Nucleus accumbens (tissue), 56 donors: ENCODE data around the gene S100PBP.

Source experiments
- DNase-seq, 56 donors: peaks; one replicate each; lab custom pipeline; 2025; lab: John Stamatoyannopoulos, UW

S100PBP gene

DNA sequence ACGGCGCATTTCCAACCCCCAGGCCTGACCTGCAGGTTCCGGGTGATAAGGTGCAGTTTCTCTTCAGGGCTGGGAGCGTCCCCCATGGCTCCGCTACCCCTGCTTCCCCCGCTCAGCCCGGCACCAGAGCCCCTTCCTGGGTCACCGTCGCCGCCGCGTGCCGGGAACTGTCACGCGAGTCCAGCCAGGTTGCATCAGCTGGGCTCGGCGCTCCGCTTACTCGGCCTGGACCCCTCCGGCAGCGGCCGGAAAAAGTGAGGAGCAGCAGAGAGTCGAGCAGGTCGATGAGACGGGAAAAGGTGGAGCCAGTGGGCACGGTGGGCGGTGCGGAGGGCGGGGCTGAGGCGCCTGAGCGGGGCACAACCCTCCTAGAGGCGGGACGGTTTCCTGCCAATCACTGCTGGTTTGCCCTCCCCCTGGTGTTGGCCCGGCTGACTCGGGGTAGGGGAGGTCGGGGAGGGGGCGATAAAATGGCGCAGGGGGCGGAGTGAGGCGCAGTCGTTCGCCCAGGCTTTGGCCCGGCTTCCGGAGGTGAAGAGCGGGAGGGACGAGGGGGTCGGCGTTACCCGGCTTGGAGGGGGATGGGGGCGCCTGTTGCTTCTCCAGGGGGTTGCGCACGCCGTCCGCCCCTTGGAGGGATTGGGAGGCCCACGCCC lies at the start of gene S100PBP, which contains the start of gene YARS1:
Gene S100PBP, plus strand, starts transcription at position 495 of the 656 bp plus-strand sequence. CDS start 8,447 bp downstream, outside the sequence.
Gene YARS1, minus strand, starts transcription at position 200 of the 656 bp plus-strand sequence. Its CDS starts 114 bp downstream, at position 86.
- peak; percentile 73 to 100 (median 99) for DNase-seq

DNA sequence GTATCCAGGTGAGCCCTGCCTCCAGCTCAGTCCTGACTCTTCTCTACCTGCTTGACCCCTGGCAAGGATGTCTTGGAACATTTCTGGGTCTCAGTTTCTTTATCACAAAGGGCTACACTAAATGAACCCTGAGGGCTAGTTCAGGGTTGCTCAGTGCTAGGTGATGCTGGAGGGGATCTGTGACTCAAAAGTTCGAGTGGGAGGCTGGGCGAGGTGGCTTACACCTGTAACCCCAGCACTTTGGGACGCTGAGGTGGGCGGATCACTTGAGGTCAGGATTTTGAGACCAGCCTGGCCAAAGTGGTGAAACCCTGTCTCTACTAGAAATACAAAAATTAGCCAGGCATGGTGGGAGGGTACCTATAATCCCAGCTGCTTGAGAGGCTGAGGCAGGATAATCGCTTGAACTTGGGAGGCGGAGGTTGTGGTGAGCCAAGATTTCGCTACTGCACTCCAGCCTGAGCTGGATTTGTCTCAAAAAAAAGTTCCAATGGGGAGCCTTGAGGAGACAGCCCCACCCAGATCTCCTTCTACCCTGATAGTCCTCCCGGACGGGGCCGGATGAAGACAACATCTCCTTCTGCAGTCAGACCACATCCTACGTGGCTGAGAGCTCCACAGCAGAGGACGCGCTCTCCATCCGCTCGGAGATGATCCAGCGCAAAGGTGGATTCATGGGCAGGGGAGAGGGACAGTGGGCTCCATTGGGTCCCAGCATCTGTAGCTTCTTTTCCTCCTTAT lies 49.2 kb upstream of the S100PBP start:
- no peak for DNase-seq

DNA sequence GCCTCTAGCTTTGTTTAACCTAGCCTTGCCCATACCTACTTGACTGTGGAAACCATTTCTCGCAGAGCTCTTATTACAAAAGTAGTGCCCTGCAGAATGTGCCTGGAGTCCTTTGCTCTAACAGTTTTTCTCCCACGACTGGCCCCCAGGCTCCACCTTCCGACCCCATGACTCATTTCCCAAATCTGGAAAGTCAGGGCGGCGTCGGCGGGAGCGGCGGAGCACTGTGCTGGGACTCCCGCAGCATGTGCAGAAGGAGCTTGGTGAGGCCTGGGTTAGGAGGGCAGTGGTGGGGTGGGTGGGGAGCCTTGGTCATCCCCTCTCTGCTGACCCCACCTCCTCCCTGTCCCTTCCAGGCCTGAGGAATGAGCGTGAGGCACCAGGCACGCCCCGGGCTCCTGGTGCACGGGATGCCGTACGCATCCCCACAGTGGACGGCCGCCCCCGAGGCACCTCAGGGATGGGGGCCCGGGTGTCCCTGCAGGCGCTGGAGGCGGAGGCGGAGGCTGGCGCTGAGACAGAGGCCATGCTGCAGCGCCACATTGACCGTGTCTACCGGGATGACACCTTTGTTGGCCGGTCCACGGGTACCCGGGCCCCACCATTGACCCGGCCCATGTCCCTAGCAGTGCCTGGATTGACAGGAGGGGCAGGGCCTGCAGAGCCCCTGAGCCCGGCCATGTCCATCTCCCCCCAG lies 47.8 kb upstream of the S100PBP start:
- peak in 2 of 56 donors; percentile 5 to 33 for DNase-seq

DNA sequence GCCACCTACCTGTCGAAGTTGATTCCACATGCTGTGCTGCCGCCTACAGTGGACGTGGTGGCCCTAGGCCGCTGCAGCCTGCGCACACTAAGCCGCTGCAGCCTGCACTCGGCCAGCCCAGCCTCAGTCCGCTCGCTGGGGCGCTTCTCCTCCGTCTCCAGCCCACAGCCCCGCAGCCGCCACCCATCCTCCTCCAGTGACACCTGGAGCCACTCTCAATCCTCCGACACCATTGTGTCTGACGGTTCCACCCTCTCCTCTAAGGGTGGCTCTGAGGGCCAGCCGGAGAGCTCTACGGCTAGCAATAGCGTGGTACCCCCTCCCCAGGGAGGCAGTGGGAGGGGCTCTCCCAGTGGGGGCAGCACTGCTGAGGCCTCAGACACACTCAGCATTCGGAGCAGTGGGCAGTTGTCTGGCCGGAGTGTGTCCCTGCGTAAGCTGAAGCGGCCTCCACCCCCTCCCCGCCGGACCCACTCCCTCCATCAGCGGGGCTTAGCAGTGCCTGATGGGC lies 47.2 kb upstream of the S100PBP start:
- DNase-seq, result no peak

DNA sequence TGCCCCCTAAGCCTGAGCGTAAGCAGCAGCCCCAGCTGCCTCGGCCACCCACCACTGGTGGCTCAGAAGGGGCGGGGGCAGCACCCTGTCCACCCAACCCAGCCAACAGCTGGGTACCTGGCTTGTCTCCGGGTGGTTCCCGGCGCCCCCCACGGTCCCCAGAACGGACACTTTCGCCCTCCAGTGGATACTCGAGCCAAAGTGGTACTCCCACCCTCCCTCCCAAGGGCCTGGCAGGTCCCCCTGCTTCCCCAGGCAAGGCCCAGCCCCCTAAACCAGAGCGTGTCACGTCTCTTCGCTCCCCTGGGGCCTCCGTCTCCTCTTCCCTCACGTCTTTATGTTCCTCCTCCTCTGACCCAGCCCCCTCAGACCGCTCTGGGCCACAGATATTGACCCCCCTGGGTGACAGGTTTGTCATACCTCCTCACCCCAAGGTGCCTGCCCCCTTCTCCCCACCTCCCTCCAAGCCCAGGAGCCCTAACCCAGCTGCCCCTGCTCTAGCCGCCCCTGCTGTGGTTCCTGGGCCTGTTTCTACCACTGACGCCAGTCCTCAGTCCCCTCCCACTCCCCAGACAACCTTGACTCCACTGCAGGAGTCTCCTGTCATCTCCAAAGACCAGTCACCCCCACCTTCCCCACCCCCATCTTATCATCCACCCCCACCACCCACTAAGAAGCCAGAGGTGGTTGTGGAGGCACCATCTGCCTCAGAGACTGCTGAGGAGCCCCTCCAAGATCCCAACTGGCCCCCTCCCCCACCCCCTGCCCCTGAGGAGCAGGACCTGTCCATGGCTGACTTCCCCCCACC lies 46.5 kb upstream of the S100PBP start:
- no peak for DNase-seq

DNA sequence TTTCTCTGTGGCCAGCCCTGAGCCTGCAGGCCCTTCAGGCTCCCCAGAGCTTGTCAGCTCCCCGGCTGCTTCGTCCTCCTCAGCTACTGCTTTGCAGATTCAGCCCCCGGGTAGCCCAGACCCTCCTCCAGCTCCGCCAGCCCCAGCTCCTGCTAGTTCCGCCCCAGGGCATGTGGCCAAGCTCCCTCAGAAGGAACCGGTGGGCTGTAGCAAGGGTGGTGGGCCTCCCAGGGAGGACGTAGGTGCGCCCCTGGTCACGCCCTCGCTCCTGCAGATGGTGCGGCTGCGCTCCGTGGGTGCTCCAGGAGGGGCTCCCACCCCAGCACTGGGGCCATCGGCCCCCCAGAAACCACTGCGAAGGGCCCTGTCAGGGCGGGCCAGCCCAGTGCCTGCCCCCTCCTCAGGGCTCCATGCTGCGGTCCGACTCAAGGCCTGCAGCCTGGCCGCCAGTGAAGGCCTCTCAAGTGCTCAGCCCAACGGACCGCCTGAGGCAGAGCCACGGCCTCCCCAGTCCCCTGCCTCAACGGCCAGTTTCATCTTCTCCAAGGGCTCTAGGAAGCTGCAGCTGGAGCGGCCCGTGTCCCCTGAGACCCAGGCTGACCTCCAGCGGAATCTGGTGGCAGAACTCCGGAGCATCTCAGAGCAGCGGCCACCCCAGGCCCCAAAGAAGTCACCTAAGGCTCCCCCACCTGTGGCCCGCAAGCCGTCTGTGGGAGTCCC lies 45.7 kb upstream of the S100PBP start:
- DNase-seq, result no peak

DNA sequence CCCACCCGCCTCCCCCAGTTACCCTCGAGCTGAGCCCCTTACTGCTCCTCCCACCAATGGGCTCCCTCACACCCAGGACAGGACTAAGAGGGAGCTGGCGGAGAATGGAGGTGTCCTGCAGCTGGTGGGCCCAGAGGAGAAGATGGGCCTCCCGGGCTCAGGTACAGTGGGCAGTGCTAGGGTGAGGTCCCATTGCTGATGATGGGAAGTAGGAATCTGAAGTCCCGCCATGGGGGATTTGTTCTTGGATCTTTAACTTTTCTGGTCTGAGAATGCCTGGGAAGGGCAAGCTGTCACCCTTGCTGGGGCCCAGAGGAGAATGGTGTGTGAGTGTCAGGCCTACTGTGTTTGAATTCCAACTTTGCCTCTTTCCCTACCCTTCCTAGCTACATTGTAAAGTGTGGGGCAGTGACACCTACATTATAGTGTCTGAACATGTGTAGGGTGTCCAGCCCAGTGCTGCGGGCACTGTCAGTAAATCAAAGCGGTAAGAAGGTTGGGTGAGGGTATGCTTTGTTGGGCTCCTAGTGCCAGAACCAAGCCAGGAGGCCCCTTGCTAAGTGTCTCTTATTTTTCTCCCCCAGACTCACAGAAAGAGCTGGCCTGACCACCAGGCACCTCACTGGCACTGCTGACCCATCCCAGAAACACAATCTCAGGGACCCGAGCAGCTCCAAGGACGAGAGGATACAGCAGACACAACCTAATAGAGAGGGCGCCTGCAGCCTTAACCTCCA lies 45.0 kb upstream of the S100PBP start:
- no peak for DNase-seq

DNA sequence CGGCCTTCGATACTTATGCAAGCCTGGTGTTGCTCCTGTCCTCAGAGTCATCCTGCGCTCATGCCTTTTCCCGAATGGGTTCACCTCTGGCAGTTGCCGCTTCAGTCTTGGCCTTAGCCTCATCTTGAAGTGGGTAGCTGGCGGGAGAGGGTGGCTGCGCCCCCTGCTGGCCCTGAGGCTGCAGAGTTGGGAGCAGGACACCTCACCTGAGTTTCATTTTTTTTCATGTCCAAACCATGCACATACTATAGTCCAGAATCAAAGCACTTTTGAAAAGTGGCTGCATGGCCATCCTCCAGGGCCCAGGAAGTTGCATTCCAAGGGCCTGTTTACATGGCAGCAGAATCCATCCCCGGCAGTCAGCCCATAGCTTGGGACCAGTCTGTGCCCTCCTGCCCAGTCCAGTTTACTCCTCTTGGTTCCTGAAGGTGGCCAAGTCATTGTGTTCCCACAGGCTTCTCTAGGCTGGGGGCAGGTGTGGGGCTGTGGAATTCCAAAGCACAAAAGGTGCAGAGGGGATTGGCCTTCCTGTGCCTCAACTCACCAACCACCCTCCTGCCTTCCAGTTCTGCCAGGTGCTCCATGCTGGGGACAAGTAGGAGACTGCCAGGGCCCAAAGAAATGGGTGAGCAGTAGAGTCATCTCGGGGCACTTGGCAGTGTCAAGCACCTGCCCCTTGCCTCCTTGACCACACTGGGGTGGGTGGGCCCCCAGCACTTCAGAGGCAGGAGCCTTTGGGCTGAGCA lies 44.3 kb upstream of the S100PBP start:
- peak in 49 of 56 donors; percentile 8 to 84 (median 46) for DNase-seq

DNA sequence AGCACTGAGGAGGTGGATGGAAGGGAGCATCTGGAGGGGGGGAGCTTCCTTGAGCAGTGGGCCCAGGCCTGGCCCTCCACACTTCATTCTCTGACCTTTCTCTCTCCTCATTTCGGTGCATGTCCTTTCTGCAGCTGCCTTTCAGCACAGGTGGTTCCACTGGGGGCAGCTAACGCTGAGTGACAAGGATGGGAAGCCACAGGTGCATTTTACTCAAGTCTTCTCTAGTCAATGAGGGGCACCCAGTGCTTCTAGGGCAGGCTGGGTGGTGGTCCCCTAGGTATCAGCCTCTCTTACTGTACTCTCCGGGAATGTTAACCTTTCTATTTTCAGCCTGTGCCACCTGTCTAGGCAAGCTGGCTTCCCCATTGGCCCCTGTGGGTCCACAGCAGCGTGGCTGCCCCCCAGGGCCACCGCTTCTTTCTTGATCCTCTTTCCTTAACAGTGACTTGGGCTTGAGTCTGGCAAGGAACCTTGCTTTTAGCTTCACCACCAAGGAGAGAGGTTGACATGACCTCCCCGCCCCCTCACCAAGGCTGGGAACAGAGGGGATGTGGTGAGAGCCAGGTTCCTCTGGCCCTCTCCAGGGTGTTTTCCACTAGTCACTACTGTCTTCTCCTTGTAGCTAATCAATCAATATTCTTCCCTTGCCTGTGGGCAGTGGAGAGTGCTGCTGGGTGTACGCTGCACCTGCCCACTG lies 43.5 kb upstream of the S100PBP start:
- DNase-seq, result no peak

DNA sequence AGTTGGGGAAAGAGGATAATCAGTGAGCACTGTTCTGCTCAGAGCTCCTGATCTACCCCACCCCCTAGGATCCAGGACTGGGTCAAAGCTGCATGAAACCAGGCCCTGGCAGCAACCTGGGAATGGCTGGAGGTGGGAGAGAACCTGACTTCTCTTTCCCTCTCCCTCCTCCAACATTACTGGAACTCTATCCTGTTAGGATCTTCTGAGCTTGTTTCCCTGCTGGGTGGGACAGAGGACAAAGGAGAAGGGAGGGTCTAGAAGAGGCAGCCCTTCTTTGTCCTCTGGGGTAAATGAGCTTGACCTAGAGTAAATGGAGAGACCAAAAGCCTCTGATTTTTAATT lies 43.0 kb upstream of the S100PBP start:
- DNase-seq, result no peak

DNA sequence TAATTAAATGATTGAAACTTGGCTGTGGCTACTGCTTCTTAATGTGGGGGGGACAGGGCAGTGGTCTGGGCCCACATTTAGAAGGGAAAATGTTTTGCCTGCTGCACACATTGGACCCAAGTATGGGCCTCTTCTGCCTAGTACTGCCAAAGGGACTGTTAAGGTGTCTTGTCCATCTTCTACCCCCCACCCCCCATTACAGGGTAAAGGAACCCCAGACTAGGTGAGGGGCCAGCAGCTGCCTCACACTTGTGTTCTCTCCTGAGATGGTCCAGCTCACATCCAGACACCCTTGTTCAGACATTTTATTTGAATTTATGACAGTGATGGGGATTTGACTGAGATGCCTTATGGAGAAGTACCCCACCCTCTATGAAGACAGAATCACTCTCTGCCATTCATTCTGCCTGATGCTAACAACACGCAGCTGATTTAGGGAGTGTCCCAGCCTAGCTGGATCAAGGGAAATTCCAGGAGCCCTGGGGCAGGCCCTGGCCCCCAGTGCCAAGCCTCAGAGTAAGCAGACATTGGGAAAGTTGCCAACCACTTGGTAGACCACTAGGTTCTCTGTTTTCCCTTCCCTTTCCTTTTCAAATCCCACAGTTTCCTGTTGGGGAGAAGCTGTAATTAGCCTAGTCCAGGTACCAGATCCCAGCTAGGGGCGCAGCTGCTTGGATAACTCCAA lies 42.4 kb upstream of the S100PBP start:
- DNase-seq, result no peak

DNA sequence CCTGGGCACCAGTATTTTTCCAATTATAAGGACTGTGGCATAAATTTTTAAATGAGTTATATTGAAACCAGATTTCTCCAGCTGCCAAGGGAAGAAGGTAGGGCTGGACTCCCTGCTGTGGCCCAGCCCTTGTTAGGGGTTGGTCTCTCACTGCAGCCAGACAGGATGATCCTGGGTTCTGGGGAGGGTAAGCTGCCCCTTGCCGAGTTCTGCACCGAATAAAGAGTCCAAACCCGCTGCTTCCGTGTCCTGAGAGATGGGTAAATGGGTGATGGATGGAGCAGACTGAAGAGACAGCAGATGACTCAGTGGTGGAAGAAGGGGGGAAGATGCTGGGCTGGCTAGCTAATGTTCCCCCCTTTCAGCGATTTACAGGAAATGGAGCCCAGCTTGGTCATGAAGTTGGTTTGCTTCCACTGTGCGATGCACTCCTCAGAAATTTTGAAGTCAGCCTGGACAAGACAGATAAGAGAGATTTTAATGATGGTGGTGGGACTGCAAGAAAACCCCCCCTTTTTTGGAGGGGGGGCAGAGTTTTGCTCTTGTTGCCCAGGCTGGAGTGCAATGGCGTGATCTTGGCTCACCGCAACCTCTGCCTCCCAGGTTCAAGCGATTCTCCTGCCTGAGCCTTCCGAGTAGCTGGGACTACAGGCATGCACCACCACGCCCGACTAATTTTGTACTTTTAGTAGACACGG lies 41.7 kb upstream of the S100PBP start:
- no peak for DNase-seq

DNA sequence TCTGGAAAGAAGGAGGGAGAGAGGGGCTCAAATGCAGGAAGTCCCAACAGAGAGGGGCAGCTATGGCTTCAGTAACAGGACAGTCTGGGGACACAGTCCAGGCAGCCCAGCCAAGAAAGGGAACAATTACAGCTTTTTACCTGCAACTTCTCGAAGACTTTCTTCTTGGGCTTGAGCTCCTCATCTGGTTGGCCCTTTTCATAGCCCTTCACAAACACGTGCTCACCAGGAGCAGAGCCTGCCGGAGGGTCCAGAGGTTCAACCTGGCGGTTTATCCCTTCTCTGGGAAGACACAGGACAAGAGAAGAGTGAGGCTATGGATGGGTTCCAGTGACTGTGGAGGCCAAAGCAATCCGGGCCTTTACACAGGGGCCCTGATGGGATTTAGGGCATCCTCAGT lies 38.2 kb upstream of the S100PBP start:
- no peak for DNase-seq

DNA sequence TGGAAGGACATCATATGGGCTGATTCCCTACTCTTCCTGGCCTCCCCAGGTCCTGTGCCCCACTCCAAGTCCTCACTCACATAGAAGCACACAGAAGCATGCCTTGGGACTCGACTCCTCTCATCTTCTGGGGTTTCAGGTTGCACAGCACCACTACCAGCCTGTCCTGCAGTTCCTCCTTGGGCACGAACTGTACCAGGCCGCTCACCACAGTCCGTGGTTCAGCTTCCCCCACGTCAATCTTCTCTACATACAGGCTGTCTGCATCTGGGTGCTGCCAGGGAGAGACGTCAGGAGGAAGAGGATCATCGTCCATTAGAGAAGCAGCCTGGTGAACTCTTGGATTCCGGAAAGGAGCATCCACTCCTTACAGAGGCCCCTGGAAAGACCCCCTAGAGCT lies 37.4 kb upstream of the S100PBP start:
- no peak for DNase-seq

DNA sequence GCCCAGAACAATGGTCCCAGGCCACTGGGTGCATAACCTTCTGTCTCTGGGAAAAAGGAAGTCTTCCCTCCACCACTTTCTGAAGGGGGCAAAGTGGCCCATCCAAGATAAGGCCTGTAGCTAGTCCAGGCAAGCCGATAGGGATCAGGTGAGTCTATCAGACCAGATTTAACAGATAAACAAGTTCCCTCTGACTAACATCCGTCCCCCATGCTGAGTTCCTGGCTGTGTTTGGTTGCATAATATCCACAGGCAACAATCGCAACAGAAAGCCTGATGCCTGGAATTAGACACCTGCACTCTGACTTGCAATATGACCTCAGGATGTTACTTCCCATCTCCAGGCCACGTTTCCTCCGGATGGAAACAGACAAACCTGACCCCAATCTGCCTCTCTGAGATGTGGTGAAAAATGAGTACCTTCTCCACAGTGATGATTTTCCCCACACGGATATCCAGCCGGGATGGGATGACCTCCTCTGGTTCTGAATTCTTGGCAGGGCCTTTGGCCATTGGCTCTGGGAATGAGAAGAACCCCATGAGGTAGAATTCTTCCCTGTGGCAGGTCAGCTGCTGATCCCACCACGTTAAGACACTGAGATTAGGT lies 36.7 kb upstream of the S100PBP start:
- DNase-seq, result no peak

DNA sequence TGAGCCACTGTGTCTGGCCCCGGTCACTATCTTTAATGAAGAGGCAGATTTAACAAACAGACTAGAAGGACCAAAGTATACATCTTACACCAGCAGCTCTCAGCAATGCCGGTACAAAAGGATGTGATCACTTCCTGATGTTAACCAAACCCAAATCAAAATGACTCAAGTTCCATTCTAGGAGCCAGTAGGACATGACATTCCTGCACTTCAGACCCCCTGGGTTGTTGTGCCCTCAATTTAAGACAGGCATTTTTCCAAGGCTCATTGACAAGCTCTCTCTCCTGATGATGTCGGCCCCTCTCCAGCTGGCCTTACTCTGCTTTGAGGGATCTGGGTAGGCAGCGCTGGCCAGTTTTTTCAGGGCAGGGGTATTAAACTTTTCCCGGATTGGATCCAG lies 35.4 kb upstream of the S100PBP start:
- no peak for DNase-seq
